Endothelial cell of umbilical vein (primary cell): ENCODE results near the gene PPFIBP2. TPM values are rescaled to one million over a fixed set of nuclear protein-coding genes. Genes with fewer than 3 reads are reported as not detected.

Source experiments
- BruUV-seq: library from RNA; stranded (reverse); fragments of 400-500 nt; replicated peaks from 2 replicates; lab custom pipeline; 2021; lab: Mats Ljungman, UMichigan
- CTCF ChIA-PET: fragments of 300-600, 350-600 bp; sonication (Branson Sonifier 250); formaldehyde crosslinking; loops from one replicate; lab custom pipeline; 2021; ENCODE audit warnings: antibody characterized with exemption, inconsistent platforms; lab: Charles Lee
- POLR2A ChIA-PET: fragments of 300-600, 350-600 bp; sonication (Branson Sonifier 250); formaldehyde crosslinking; loops from one replicate; lab custom pipeline; 2021; ENCODE audit warnings: antibody characterized with exemption, inconsistent platforms; lab: Charles Lee
- DNase-seq: peaks from one replicate; pipeline ENCODE4 v3.0.0-alpha.2; 2011; ENCODE audit warnings: low read depth, low spot score
- FAIRE-seq: peaks from 2 replicates; lab custom pipeline; 2011; peaks lifted over from hg19 to GRCh38; lab: Jason Lieb, UNC
- H2AFZ ChIP-seq: 2 replicates; pipeline ENCODE4 v1.6.0; 2012; ENCODE audit warnings: low read depth, low read length, control low read depth, inconsistent platforms
- H3K27ac ChIP-seq: 2 replicates; pipeline ENCODE4 v1.5.1; 2011; ENCODE audit warnings: low read depth, mild to moderate bottlenecking, control low read depth, low read length, moderate library complexity; ENCODE audit not compliant: insufficient read depth
- H3K27me3 ChIP-seq, 2 experiments: 2 replicates each; pipeline versions ENCODE4 v1.6.0 to v1.6.1; 2011; ENCODE audit warnings: low read length in 2 of 2, mixed read lengths in 1 of 2; ENCODE audit not compliant: control insufficient read depth in 2 of 2, insufficient read depth in 2 of 2
- H3K36me3 ChIP-seq, 2 experiments: 2 replicates in 1 of 2; 3 replicates in 1 of 2; pipeline ENCODE4 v1.5.1; 2011; ENCODE audit warnings: low read length in 2 of 2, mild to moderate bottlenecking in 1 of 2, moderate library complexity in 1 of 2; ENCODE audit not compliant: control insufficient read depth in 2 of 2, insufficient read depth in 2 of 2; ENCODE audit errors: extremely low read depth in 1 of 2
- H3K4me1 ChIP-seq: 3 replicates; pipeline ENCODE4 v1.5.1; 2011; ENCODE audit warnings: mild to moderate bottlenecking, low read length; ENCODE audit not compliant: control insufficient read depth, insufficient read depth; ENCODE audit errors: extremely low read depth
- H3K4me2 ChIP-seq: 2 replicates; pipeline ENCODE4 v1.6.1; 2011; ENCODE audit warnings: low read length, control low read depth, mixed read lengths; ENCODE audit not compliant: insufficient read depth
- H3K4me3 ChIP-seq, 3 experiments: fragments of 200-600 bp in 1 of 3; sonication (generic), shearing (Covaris generic) in 1 of 3; replicated peaks in 1 of 3; 2 replicates each; pipeline ENCODE4 v1.5.1; 2011 to 2016; ENCODE audit warnings: control low read depth in 3 of 3, low read length in 3 of 3, mild to moderate bottlenecking in 2 of 3, inconsistent platforms in 1 of 3, low read depth in 1 of 3, moderate library complexity in 1 of 3; ENCODE audit not compliant: insufficient read depth in 1 of 3
- H3K79me2 ChIP-seq: 2 replicates; pipeline ENCODE4 v1.6.0; 2012; ENCODE audit warnings: low read length, inconsistent platforms; ENCODE audit not compliant: control insufficient read depth, insufficient read depth
- H3K9ac ChIP-seq: replicated peaks from 2 replicates; pipeline ENCODE3; 2011; ENCODE audit warnings: low read length, control low read depth; ENCODE audit not compliant: insufficient read depth; ENCODE audit errors: extremely low read depth
- H3K9me1 ChIP-seq: replicated peaks from 3 replicates; pipeline ENCODE4 v1.6.0; 2011; ENCODE audit warnings: mild to moderate bottlenecking, low read length; ENCODE audit not compliant: control insufficient read depth, insufficient read depth; ENCODE audit errors: extremely low read depth
- H3K9me3 ChIP-seq: replicated peaks from 2 replicates; pipeline ENCODE4 v1.5.1; 2012; ENCODE audit warnings: low read length, inconsistent platforms; ENCODE audit not compliant: control insufficient read depth, insufficient read depth
- H4K20me1 ChIP-seq: replicated peaks from 2 replicates; pipeline ENCODE3; 2011; ENCODE audit warnings: mild to moderate bottlenecking, low read length; ENCODE audit not compliant: control insufficient read depth, insufficient read depth; ENCODE audit errors: extremely low read depth
- CTCF ChIP-seq, 2 donors: IDR thresholded peaks; 1 replicate in 1 of 2; 2 replicates in 1 of 2; pipeline ENCODE4 v1.5.1; 2011; ENCODE audit warnings: low read length in 2 of 2, mild to moderate bottlenecking in 2 of 2, moderate library complexity in 2 of 2, control low read depth in 1 of 2, inconsistent platforms in 1 of 2, low read depth in 1 of 2; ENCODE audit not compliant: insufficient read depth in 1 of 2; ENCODE audit errors: extremely low read depth in 1 of 2
- EZH2 ChIP-seq: IDR thresholded peaks from 2 replicates; pipeline ENCODE4 v1.6.1; 2012; ENCODE audit warnings: borderline replicate concordance, low read depth, mild to moderate bottlenecking, moderate library complexity, low read length, inconsistent platforms; ENCODE audit not compliant: severe bottlenecking
- FOS ChIP-seq: IDR thresholded peaks from 2 replicates; pipeline ENCODE4 v1.6.1; 2011; ENCODE audit warnings: mild to moderate bottlenecking, low read length, moderate library complexity, borderline replicate concordance; ENCODE audit not compliant: insufficient read depth
- GATA2 ChIP-seq: IDR thresholded peaks from 2 replicates; pipeline ENCODE4 v1.7.0; 2011; ENCODE audit warnings: low read depth, mild to moderate bottlenecking, moderate library complexity, mixed read lengths, low read length; ENCODE audit not compliant: insufficient read length, insufficient read depth
- JUN ChIP-seq: IDR thresholded peaks from 2 replicates; pipeline ENCODE4 v1.6.1; 2011; ENCODE audit warnings: borderline replicate concordance, low read depth; ENCODE audit not compliant: insufficient read length, insufficient read depth
- MAX ChIP-seq: IDR thresholded peaks from 2 replicates; pipeline ENCODE4 v1.6.1; 2011; ENCODE audit not compliant: insufficient read depth, insufficient read length
- MYC ChIP-seq: IDR thresholded peaks from one replicate; pipeline ENCODE4 v1.6.1; 2011; ENCODE audit warnings: mild to moderate bottlenecking, low read depth, low read length
- POLR2A ChIP-seq: IDR thresholded peaks from 2 replicates; pipeline ENCODE4 v1.6.1; 2012; ENCODE audit warnings: low read depth, mild to moderate bottlenecking, control low read depth, low read length
- POLR2AphosphoS5 ChIP-seq: IDR thresholded peaks from 2 replicates; pipeline ENCODE4 v1.6.1; 2012; ENCODE audit warnings: low read depth, mild to moderate bottlenecking, control low read depth, low read length, moderate library complexity; ENCODE audit not compliant: insufficient read depth
- dilution Hi-C: fragments of 300-500 bp; cut with MboI; formaldehyde crosslinking; loops from one replicate; pipeline ENCODE4 v1.15.0; 2019; ENCODE audit warnings: low sequenced_read_pairs; ENCODE audit not compliant: extremely low pct_ligation_motif_present
- intact Hi-C: fragments of 100-400 bp; cut with micrococcal nuclease; formaldehyde crosslinking; loops from one replicate; pipeline ENCODE4 v1.10.0; 2022
- polyA plus RNA-seq, 4 experiments: library from polyadenylated mRNA; depleted of rRNA in 3 of 4; stranded (reverse) in 3 of 4; unstranded in 1 of 4; fragments of >200 nt; gene quantifications; 2 replicates each; pipeline versions ENCODE4 v1.2.1 to v1.2.3, GENCODE V29; 2011 to 2012; ENCODE audit warnings: missing spikeins in 1 of 4
- total RNA-seq: library from RNA; stranded (reverse); gene quantifications from 2 replicates; pipeline ENCODE4 v1.2.3, GENCODE V29; 2021

The PPFIBP2 gene
- total and polyA plus RNA-seq, 2 donors (not counting 3 experiments of a cell fraction or from before 2014, with no cell fraction given), result 1.3 to 4.0 TPM

GRCh38 chr11:7640816-7641215, 127.0 kb downstream of the PPFIBP2 start:
- H2AFZ ChIP-seq, result no peak overlapping the region
- no TSS peak for BruUV-seq
- dilution Hi-C loops, result no loop called here
- no peaks in the 10 kb centered on the region for H3K27me3 ChIP-seq
- no peaks in the 10 kb centered on the region for H3K9me3 ChIP-seq
- no peak for DNase-seq
- no peak overlapping the region for H3K27ac ChIP-seq
- TF ChIP-seq MAX (no peak), POLR2AphosphoS5 (no peak), MYC (no peak), FOS (no peak), POLR2A (no peak), GATA2 (no peak), JUN (no peak), CTCF (IDR thresholded peaks at IDR 0.05; ENCODE audit: extremely low read depth in 1 of 2, insufficient read depth in 1 of 2, low read depth in 1 of 2, low read length in 2 of 2) (no peak), EZH2 (no peak)
- H3K4me1 ChIP-seq, result peaks cover 10% of the 10 kb centered on the region
- no peaks in the 10 kb centered on the region for H3K79me2 ChIP-seq
- H3K36me3 ChIP-seq, result no peaks in the 10 kb centered on the region
- POLR2A ChIA-PET, result no interaction called here
- no peaks in the 10 kb centered on the region for H3K9me1 ChIP-seq
- no peaks in the 10 kb centered on the region for H4K20me1 ChIP-seq
- H3K4me2 ChIP-seq, result no peak overlapping the region
- CTCF ChIA-PET, result interaction anchor here (1.1 kb wide), 1 partner anchor 69 kb away, joined by 4 read pairs; no protein-coding TSS in a partner anchor
- H3K9ac ChIP-seq, result no peak overlapping the region
- intact Hi-C loops, result no loop called here
- FAIRE-seq, result no peak
- H3K4me3 ChIP-seq, result no peak overlapping the region
